Measurements from ENCODE around the gene MBOAT2. TPM values are rescaled to one million over a fixed set of nuclear protein-coding genes. Genes with fewer than 3 reads are reported as not detected.

MBOAT2 gene
- total RNA-seq, 2 donors from 2014 or later = 14.4 to 16.8 TPM

DNA sequence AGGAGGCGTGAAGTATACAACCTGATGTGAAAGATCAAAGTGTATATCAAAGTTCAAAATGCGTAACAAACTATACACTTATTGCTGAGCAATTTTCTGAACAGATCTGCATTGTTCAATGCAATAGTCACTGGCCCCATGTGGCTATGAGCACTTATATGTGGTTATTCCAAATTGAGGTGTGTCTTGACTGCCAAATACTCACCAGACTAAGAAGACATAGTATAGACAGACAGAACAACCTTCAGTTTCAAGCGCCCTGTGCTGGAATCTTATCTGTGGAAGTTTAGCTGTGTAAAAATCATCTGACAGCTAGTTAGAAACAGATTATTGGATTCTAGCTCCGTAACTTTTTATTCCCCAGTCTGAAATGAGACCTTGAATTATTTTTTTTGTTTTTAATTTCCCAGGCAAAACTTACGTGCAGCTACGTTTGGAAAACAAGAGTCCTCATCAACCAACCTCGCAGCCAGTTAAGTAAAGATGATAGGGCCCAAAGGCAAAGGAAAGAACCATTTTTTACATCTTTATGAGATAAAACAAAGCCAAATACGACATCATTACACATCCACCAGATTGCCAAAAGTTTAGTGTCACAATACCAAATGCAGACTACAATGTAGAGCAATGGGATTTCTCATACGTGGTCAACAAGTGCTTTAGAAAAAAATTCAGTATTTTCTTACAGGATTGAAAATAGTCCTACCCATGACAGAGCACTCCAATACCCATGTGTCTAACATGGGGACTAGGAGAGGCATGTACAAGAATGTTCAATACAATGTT, 37.2 kb downstream of the MBOAT2 start:
- DNase-seq (ENCODE audit: low spot score) (no peak), ATAC-seq (ENCODE audit: insufficient number of reproducible peaks, low FRiP score, low read depth) (no peak)
- no peaks in the 10 kb centered on the region for H3K9me3 ChIP-seq
- no peaks in the 10 kb centered on the region for H3K36me3 ChIP-seq
- TF ChIP-seq, protein P1, sequence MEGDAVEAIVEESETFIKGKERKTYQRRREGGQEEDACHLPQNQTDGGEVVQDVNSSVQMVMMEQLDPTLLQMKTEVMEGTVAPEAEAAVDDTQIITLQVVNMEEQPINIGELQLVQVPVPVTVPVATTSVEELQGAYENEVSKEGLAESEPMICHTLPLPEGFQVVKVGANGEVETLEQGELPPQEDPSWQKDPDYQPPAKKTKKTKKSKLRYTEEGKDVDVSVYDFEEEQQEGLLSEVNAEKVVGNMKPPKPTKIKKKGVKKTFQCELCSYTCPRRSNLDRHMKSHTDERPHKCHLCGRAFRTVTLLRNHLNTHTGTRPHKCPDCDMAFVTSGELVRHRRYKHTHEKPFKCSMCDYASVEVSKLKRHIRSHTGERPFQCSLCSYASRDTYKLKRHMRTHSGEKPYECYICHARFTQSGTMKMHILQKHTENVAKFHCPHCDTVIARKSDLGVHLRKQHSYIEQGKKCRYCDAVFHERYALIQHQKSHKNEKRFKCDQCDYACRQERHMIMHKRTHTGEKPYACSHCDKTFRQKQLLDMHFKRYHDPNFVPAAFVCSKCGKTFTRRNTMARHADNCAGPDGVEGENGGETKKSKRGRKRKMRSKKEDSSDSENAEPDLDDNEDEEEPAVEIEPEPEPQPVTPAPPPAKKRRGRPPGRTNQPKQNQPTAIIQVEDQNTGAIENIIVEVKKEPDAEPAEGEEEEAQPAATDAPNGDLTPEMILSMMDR (IDR thresholded peaks at IDR 0.05) = no peak
- no peaks in the 10 kb centered on the region for H3K4me1 ChIP-seq (ENCODE audit: control insufficient read depth in 1 of 2, low read depth in 2 of 2)
- no peak overlapping the region for H3K4me3 ChIP-seq
- H3K27me3 ChIP-seq (replicated peaks; ENCODE audit: insufficient read depth) = no peaks in the 10 kb centered on the region
- no peak overlapping the region for H3K27ac ChIP-seq

DNA sequence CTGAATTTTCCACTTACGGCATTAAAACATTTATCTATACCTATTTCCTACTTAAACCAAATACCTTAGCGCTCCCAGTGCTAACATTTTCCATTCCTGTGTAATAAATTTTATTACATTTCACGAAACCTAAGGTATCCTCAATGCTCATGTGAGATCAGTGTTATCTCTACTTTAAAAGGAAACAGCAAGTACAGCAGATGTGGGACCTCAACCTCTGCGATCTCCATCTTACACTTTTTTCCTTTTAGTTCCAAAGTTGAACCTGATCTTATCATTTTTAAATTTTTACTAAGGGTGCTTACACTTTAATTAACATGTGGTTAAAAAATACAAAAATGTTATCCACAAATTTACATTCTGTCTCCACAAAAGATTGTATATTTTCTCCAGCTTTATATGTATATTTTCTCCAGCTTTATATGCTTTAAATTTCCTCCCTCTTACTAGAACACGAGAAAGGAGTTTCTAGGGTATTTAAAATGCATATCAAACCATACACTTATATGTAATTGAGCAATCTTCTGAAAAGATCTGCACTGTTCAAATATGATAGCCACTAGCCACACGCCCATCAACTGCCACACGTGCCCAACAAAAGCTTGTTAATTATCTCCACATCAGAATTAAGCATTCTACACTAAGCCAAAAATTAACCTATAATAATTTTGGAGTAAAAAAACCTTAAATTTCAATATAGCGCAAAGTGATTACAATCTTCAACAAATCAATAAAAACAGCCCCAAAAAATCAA, 38.1 kb downstream of the MBOAT2 start:
- H3K27me3 ChIP-seq (replicated peaks; ENCODE audit: insufficient read depth) = no peaks in the 10 kb centered on the region
- no peaks in the 10 kb centered on the region for H3K36me3 ChIP-seq
- H3K9me3 ChIP-seq = no peaks in the 10 kb centered on the region
- ATAC-seq (ENCODE audit: insufficient number of reproducible peaks, low FRiP score, low read depth) (no peak), DNase-seq (ENCODE audit: low spot score) (no peak)
- H3K27ac ChIP-seq = no peak overlapping the region
- no peaks in the 10 kb centered on the region for H3K4me1 ChIP-seq (ENCODE audit: control insufficient read depth in 1 of 2, low read depth in 2 of 2)
- TF ChIP-seq, protein P1 (IDR thresholded peaks at IDR 0.05) = no peak
- H3K4me3 ChIP-seq = no peak overlapping the region

DNA sequence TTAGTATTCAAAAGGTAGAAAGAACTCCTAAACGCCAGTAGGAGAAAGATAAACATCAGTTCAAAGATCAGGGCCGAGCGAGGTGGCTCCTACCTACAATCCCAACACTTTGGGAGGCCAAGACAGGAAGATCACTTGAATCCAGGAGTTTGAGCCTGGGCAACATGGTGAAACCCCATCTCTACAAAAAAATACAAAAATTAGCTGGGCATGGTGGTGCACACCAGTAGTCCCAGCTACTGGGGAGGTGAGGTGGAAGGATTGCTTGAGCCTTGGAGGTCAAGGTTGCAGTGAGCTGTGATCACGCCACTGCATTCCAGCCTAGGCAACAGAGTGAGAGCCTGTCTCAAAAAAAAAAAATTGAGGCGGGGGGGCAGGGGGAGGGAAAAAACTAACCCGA, 40.6 kb downstream of the MBOAT2 start:
- ATAC-seq (ENCODE audit: insufficient number of reproducible peaks, low FRiP score, low read depth) (no peak), DNase-seq (ENCODE audit: low spot score) (no peak)
- TF ChIP-seq, protein P1 (IDR thresholded peaks at IDR 0.05) = no peak
- Histone ChIP-seq H3K4me3 (no peak overlapping the region), H3K27ac (no peak overlapping the region), H3K36me3 (no peaks in the 10 kb centered on the region), H3K27me3 (replicated peaks; ENCODE audit: insufficient read depth) (no peaks in the 10 kb centered on the region), H3K9me3 (no peaks in the 10 kb centered on the region), H3K4me1 (ENCODE audit: control insufficient read depth in 1 of 2, low read depth in 2 of 2) (no peaks in the 10 kb centered on the region)

DNA sequence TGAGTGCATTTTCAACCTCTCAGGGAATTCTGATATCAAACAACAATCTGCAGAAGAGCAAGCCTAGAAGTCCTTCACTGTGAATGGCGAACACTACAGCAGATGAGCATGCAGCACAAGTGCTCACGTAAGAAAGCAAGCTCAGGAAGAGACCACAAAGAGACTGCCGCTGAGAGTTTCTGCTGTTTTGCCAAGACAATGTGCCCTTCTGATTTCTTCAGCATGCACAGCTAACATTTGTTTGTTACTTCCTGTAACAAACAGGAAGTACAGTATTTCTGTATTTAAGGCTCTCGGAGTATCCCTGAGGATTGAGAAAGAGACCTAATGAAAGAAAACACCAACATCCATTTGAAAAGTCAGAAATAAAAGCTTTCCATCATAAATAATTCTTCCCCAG, 45.9 kb downstream of the MBOAT2 start:
- Histone ChIP-seq H3K9me3 (peaks cover 13% of the 10 kb centered on the region), H3K27ac (no peak overlapping the region), H3K4me3 (no peak overlapping the region), H3K4me1 (ENCODE audit: control insufficient read depth in 1 of 2, low read depth in 2 of 2) (no peaks in the 10 kb centered on the region), H3K27me3 (replicated peaks; ENCODE audit: insufficient read depth) (no peaks in the 10 kb centered on the region), H3K36me3 (peaks cover 8% of the 10 kb centered on the region)
- DNase-seq (ENCODE audit: low spot score) (no peak), ATAC-seq (ENCODE audit: insufficient number of reproducible peaks, low FRiP score, low read depth) (no peak)
- TF ChIP-seq, protein P1 (IDR thresholded peaks at IDR 0.05) = no peak

DNA sequence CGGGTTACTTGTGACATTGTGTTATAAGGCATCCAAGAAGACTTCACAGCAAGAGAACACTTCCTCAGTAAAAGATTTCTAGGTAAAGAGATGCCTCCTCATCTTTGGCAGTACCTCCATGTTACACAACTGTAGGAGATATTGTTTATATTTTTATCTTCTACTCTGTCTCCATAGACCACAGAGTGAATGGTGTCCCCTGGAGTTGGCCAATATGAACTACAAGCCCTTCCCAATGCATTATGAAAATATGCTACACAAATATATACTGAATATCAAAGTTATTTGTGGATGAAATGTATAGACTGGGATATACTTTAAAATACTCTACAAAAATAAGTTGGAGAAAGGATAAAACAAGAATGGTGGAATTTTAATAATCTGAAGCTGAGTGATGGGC, 46.7 kb downstream of the MBOAT2 start:
- DNase-seq (ENCODE audit: low spot score) = no peak
- TF ChIP-seq, protein P1 (IDR thresholded peaks at IDR 0.05) = no peak
- Histone ChIP-seq H3K4me1 (ENCODE audit: control insufficient read depth in 1 of 2, low read depth in 2 of 2) (no peaks in the 10 kb centered on the region), H3K27ac (no peak overlapping the region), H3K36me3 (peaks cover 8% of the 10 kb centered on the region), H3K27me3 (replicated peaks; ENCODE audit: insufficient read depth) (no peaks in the 10 kb centered on the region), H3K9me3 (peaks cover 13% of the 10 kb centered on the region), H3K4me3 (no peak overlapping the region)
- ATAC-seq (ENCODE audit: insufficient number of reproducible peaks, low FRiP score, low read depth) = no peak
